GM19025 (cell line): Measurements from ENCODE around the gene SLC25A21.
"Not testable (repeated sequence)": the region's sequence is repeated elsewhere in the genome, so short reads cannot be mapped to it uniquely, and the experiment has no call there.

Experiments
- ATAC-seq: cut with Tn5 transposase; IDR thresholded peaks from one replicate; pipeline ENCODE4 v1.9.1; 2021; ENCODE audit warnings: mild to moderate bottlenecking, low read depth, moderate library complexity; ENCODE audit not compliant: unreplicated experiment

Gene SLC25A21

GRCh38 chr14:36900846-36901245, 271.6 kb downstream of the SLC25A21 start:
- ATAC-seq, result no peak

- ATAC-seq, result not testable (repeated sequence)
Measured at GRCh38 chr14:36896300-36896699, 276.1 kb downstream of the SLC25A21 start.

GRCh38 chr14:36884049-36884448, 288.4 kb downstream of the SLC25A21 start:
- no peak for ATAC-seq

- ATAC-seq, result no peak
Measured at GRCh38 chr14:36880276-36880675, 292.1 kb downstream of the SLC25A21 start.

- no peak for ATAC-seq
Measured at GRCh38 chr14:36879558-36879957, 292.8 kb downstream of the SLC25A21 start.

GRCh38 chr14:36874396-36875138, 297.8 kb downstream of the SLC25A21 start:
- no peak for ATAC-seq

- ATAC-seq, result no peak
Measured at GRCh38 chr14:36870776-36871175, 301.6 kb downstream of the SLC25A21 start.

GRCh38 chr14:36869125-36869524, 303.3 kb downstream of the SLC25A21 start:
- ATAC-seq, result no peak

GRCh38 chr14:36866867-36867266, 305.5 kb downstream of the SLC25A21 start:
- no peak for ATAC-seq

- no peak for ATAC-seq
Measured at GRCh38 chr14:36863271-36863670, 309.1 kb downstream of the SLC25A21 start.

GRCh38 chr14:36862237-36862636, 310.2 kb downstream of the SLC25A21 start:
- not testable (repeated sequence) for ATAC-seq

GRCh38 chr14:36860831-36861230, 311.6 kb downstream of the SLC25A21 start:
- ATAC-seq, result no peak

- no peak for ATAC-seq
Measured at GRCh38 chr14:36859119-36859518, 313.3 kb downstream of the SLC25A21 start.

GRCh38 chr14:36857842-36858445, 314.5 kb downstream of the SLC25A21 start:
- ATAC-seq, result no peak

- ATAC-seq, result no peak
Measured at GRCh38 chr14:36857136-36857535, 315.3 kb downstream of the SLC25A21 start.

- no peak for ATAC-seq
Measured at GRCh38 chr14:36856095-36856878, 316.1 kb downstream of the SLC25A21 start.

GRCh38 chr14:36855396-36855795, 317.0 kb downstream of the SLC25A21 start:
- no peak for ATAC-seq

GRCh38 chr14:36852981-36853691, 319.3 kb downstream of the SLC25A21 start:
- ATAC-seq, result no peak

- no peak for ATAC-seq
Measured at GRCh38 chr14:36848213-36848612, 324.2 kb downstream of the SLC25A21 start.

GRCh38 chr14:36847366-36847765, 325.0 kb downstream of the SLC25A21 start:
- no peak for ATAC-seq
